Naive B cell (primary cell): Measurements from ENCODE around the gene ESR1. TPM values are rescaled to one million over a fixed set of nuclear protein-coding genes. Genes with fewer than 3 reads are reported as not detected.
"Not testable (repeated sequence)": the region's sequence is repeated elsewhere in the genome, so short reads cannot be mapped to it uniquely, and the experiment has no call there.

Source experiments
- ATAC-seq, 2 donors: fragments of 150-1000 bp; cut with Tn5 transposase; 2 replicates each; pipeline ENCODE4 v1.10.0; 2021; ENCODE audit warnings: low read depth in 2 of 2, mild to moderate bottlenecking in 2 of 2, moderate library complexity in 2 of 2
- DNase-seq: peaks from one replicate; pipeline ENCODE4 v3.0.0; 2022
- H3K27ac Mint-ChIP-seq, 6 donors: one replicate each; pipeline ENCODE4 v1.8.0; 2020 to 2022; ENCODE audit warnings: mild to moderate bottlenecking in 6 of 6, mixed read lengths in 6 of 6, moderate library complexity in 5 of 6, inconsistent platforms in 2 of 6
- H3K27me3 Mint-ChIP-seq, 3 donors: one replicate each; pipeline ENCODE4 v1.8.0; 2021 to 2022; ENCODE audit warnings: mixed read lengths in 3 of 3, mild to moderate bottlenecking in 1 of 3
- H3K36me3 Mint-ChIP-seq, 2 donors: one replicate each; pipeline ENCODE4 v1.8.0; 2020 to 2022; ENCODE audit warnings: mixed read lengths in 2 of 2, inconsistent platforms in 1 of 2, mild to moderate bottlenecking in 1 of 2
- H3K4me1 Mint-ChIP-seq, 3 donors: one replicate each; pipeline ENCODE4 v1.8.0; 2020 to 2022; ENCODE audit warnings: mixed read lengths in 3 of 3, inconsistent platforms in 1 of 3, mild to moderate bottlenecking in 1 of 3, moderate library complexity in 1 of 3
- H3K4me3 Mint-ChIP-seq, 8 donors: one replicate each; pipeline ENCODE4 v1.8.0; 2020 to 2022; ENCODE audit warnings: mild to moderate bottlenecking in 8 of 8, mixed read lengths in 8 of 8, moderate library complexity in 8 of 8, inconsistent platforms in 2 of 8
- H3K9me3 Mint-ChIP-seq, 7 donors: one replicate each; pipeline ENCODE4 v1.8.0; 2020 to 2022; ENCODE audit warnings: mixed read lengths in 7 of 7, mild to moderate bottlenecking in 5 of 7, inconsistent platforms in 2 of 7, moderate library complexity in 1 of 7
- polyA plus RNA-seq, 6 donors: library from polyadenylated mRNA; unstranded; fragments of 300-500 nt; fragmentation: Illumina TruSeq; gene quantifications; one replicate each; pipeline ENCODE4 v1.2.3, GENCODE V29; 2021; ENCODE audit warnings: low read depth in 6 of 6

The ESR1 gene
- polyA plus RNA-seq, 6 donors from 2014 or later: 0.06 to 0.26 (median 0.17) TPM; not detected in 2

- Mint-ChIP-seq H3K9me3 (no peaks in the 10 kb centered on the region), H3K4me3 (no peak overlapping the region), H3K36me3 (peaks cover 15 to 38% of the 10 kb centered on the region in 2 donors), H3K4me1 (no peaks in the 10 kb centered on the region), H3K27ac (peak overlapping the region in 3 of 6 donors; percentile 13 to 87 (median 78)), H3K27me3 (no peaks in the 10 kb centered on the region)
- ATAC-seq (no peak), DNase-seq (no peak)
Observed at GRCh38 chr6:152135755-152136448, 328.4 kb downstream of the ESR1 start.

DNA sequence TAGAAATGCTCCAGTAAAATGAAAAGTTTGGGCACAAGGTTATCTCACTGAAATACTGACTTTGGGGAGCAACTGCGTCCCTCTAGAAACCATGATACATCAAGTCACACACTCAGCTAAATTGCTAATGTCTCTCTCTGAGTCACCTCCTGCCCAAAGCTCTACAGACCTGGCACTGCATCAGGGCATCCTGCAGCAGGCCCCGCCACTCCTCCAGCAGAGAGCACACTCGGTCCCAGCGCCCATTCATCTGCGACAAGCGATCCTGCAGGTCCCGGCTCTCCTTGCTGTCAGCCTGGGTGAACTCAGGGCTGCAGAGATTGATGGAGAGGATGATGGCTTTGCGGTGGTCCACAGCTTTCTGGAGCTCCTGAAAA lies 329.0 kb downstream of the ESR1 start:
- no peaks in the 10 kb centered on the region for H3K4me1 Mint-ChIP-seq
- DNase-seq (no peak), ATAC-seq (no peak)
- no peaks in the 10 kb centered on the region for H3K9me3 Mint-ChIP-seq
- no peak overlapping the region for H3K27ac Mint-ChIP-seq
- H3K36me3 Mint-ChIP-seq: peaks cover 15 to 38% of the 10 kb centered on the region in 2 donors
- H3K4me3 Mint-ChIP-seq: no peak overlapping the region
- no peaks in the 10 kb centered on the region for H3K27me3 Mint-ChIP-seq

- not testable (repeated sequence) for H3K4me1 Mint-ChIP-seq, H3K4me3 Mint-ChIP-seq, H3K27me3 Mint-ChIP-seq, DNase-seq, ATAC-seq, H3K9me3 Mint-ChIP-seq
- Mint-ChIP-seq H3K36me3 (peaks cover 14 to 30% of the 10 kb centered on the region in 2 donors), H3K27ac (peak overlapping the region in 1 of 6 donors; percentile 39)
Observed at GRCh38 chr6:152138344-152138743, 330.9 kb downstream of the ESR1 start.

- no peaks in the 10 kb centered on the region for H3K27me3 Mint-ChIP-seq
- peaks cover 22 to 23% of the 10 kb centered on the region in 2 donors for H3K36me3 Mint-ChIP-seq
- H3K27ac Mint-ChIP-seq: no peak overlapping the region
- no peak for ATAC-seq
- peaks cover 0 to 3% (median 0%) of the 10 kb centered on the region in 3 donors for H3K4me1 Mint-ChIP-seq
- H3K4me3 Mint-ChIP-seq: no peak overlapping the region
- DNase-seq: no peak
- no peaks in the 10 kb centered on the region for H3K9me3 Mint-ChIP-seq
Observed at GRCh38 chr6:152142105-152142504, 334.6 kb downstream of the ESR1 start.

DNA sequence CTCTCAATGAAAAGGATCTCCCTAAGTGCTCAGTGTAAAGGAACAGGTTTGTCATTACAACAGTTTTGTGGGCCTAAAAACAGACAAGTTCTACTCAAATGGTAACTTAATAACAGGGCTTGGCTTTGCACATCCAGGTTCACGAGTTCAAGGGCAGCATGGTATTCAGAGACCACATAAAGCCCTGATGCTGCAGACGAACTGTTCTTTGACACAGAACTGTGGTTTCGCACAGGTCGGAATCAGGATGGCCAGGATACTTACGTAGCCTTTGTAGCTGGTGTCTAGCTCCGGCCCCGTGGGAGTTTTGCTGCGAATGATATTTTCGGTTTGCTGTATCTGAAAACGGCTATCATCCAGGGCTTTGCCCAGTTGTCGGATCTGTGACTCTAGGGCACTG lies 335.9 kb downstream of the ESR1 start:
- H3K27me3 Mint-ChIP-seq: no peaks in the 10 kb centered on the region
- H3K36me3 Mint-ChIP-seq: peaks cover 22 to 27% of the 10 kb centered on the region in 2 donors
- no peaks in the 10 kb centered on the region for H3K9me3 Mint-ChIP-seq
- H3K4me1 Mint-ChIP-seq: peaks cover 0 to 3% (median 0%) of the 10 kb centered on the region in 3 donors
- no peak overlapping the region for H3K4me3 Mint-ChIP-seq
- DNase-seq: no peak
- H3K27ac Mint-ChIP-seq: peak overlapping the region in 2 of 6 donors; percentile 11 to 48
- no peak for ATAC-seq

DNA sequence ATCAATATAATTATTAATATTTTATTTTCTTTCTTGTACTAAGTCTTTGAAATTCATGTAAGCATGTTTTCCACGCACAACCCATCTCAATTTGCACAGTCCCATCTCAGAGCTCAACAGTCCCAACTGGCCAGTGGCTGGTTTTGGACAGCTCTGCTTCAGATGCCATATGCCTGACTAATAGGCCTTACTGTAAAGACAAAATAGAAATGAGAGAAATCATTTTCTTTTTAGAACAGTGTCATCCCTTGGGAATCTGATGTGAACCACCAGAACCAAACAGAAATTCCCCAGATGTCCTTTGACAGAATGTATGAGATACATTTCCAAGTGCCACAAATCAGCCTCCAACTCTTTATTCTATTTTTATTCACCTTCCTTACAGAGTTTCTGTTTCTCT lies 338.9 kb downstream of the ESR1 start:
- no peaks in the 10 kb centered on the region for H3K9me3 Mint-ChIP-seq
- no peak for DNase-seq
- H3K4me1 Mint-ChIP-seq: peaks cover 0 to 3% (median 0%) of the 10 kb centered on the region in 3 donors
- no peak overlapping the region for H3K4me3 Mint-ChIP-seq
- H3K36me3 Mint-ChIP-seq: peaks cover 43 to 44% of the 10 kb centered on the region in 2 donors
- H3K27me3 Mint-ChIP-seq: no peaks in the 10 kb centered on the region
- ATAC-seq: no peak
- peak overlapping the region in 1 of 6 donors; percentile 1 for H3K27ac Mint-ChIP-seq

GRCh38 chr6:152147269-152147668 lies 339.8 kb downstream of the ESR1 start:
- ATAC-seq (no peak), DNase-seq (no peak)
- no peak overlapping the region for H3K4me3 Mint-ChIP-seq
- H3K9me3 Mint-ChIP-seq: no peaks in the 10 kb centered on the region
- H3K27me3 Mint-ChIP-seq: no peaks in the 10 kb centered on the region
- H3K36me3 Mint-ChIP-seq: peaks cover 47 to 49% of the 10 kb centered on the region in 2 donors
- H3K4me1 Mint-ChIP-seq: peaks cover 0 to 3% (median 0%) of the 10 kb centered on the region in 3 donors
- H3K27ac Mint-ChIP-seq: peak overlapping the region in 4 of 6 donors; percentile 21 to 87 (median 34)

DNA sequence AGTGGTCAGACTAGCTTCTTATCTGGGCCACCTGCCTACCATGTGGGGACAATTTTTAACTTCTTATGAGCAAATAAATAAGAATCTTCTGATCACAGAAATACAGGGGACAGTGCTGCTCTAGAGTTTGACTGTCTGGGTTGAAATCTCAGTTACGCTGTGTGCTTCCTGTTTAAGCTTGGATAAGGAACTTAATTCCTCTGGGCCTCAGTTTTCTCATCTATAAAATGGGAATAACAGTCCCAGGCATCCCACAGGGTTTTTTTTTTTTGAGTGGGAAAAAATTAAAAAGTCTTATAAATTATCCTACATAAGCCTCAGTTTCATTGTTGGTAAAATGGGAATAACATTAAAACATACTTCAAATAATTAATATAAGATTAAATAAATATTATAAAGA lies 340.9 kb downstream of the ESR1 start:
- Mint-ChIP-seq H3K36me3 (peaks cover 42 to 49% of the 10 kb centered on the region in 2 donors), H3K4me1 (peaks cover 0 to 3% (median 0%) of the 10 kb centered on the region in 3 donors), H3K27ac (no peak overlapping the region), H3K9me3 (no peaks in the 10 kb centered on the region), H3K27me3 (no peaks in the 10 kb centered on the region), H3K4me3 (no peak overlapping the region)
- DNase-seq (no peak), ATAC-seq (no peak)

GRCh38 chr6:152150196-152150595 lies 342.7 kb downstream of the ESR1 start:
- no peaks in the 10 kb centered on the region for H3K9me3 Mint-ChIP-seq
- no peaks in the 10 kb centered on the region for H3K27me3 Mint-ChIP-seq
- peaks cover 0 to 3% (median 0%) of the 10 kb centered on the region in 3 donors for H3K4me1 Mint-ChIP-seq
- DNase-seq (no peak), ATAC-seq (no peak)
- H3K4me3 Mint-ChIP-seq: no peak overlapping the region
- peak overlapping the region in 2 of 6 donors; percentile 58 to 82 for H3K27ac Mint-ChIP-seq
- H3K36me3 Mint-ChIP-seq: peaks cover 39 to 54% of the 10 kb centered on the region in 2 donors

GRCh38 chr6:152151920-152152319 lies 344.4 kb downstream of the ESR1 start:
- ATAC-seq (no peak), DNase-seq (no peak)
- H3K27ac Mint-ChIP-seq: peak overlapping the region in 5 of 6 donors; percentile 28 to 91 (median 71)
- H3K4me3 Mint-ChIP-seq: peak overlapping the region in 1 of 8 donors; percentile 18
- no peaks in the 10 kb centered on the region for H3K9me3 Mint-ChIP-seq
- H3K4me1 Mint-ChIP-seq: no peaks in the 10 kb centered on the region
- H3K36me3 Mint-ChIP-seq: peaks cover 39 to 47% of the 10 kb centered on the region in 2 donors
- H3K27me3 Mint-ChIP-seq: no peaks in the 10 kb centered on the region

DNA sequence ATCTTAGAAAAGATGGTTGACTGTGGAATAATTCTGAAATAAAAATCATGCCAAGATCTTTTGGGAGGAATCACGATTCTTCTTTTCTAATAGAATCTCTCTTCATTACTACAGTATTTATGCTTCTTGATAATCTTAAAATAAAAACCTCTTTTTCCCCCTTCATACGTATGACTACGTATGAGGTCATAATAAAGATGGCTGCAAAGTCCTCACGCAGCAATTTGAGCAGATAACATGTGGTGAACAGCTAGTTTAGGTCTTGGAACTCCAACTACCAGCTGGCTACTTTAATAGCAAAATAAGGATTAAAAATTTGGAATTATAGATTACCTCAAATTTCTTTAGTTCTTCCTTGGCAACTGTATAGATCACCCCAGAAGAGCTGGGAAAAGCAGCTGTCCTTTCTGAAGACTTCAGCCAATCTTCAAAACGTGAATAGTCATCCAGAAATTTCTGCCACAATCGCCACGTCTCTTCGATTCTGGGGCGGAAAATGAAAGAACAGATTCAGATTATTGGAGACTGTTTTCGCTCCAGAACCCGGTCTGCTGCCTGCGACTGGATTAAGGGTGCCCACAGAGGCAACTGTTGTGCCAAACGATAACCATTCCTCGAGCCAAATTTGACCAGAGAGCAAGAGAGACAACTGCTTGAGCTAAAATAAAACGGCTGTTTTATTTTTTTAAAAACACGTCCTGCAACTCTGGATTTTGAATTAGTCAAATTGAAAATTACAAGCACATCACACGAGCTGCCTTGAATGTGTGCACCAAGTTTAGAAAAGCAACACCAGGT lies 347.3 kb downstream of the ESR1 start:
- Mint-ChIP-seq H3K27me3 (no peaks in the 10 kb centered on the region), H3K9me3 (no peaks in the 10 kb centered on the region), H3K27ac (peak overlapping the region in 2 of 6 donors; percentile 16 to 76), H3K4me1 (peaks cover 0 to 2% (median 0%) of the 10 kb centered on the region in 3 donors), H3K4me3 (no peak overlapping the region), H3K36me3 (peaks cover 20 to 32% of the 10 kb centered on the region in 2 donors)
- ATAC-seq (no peak), DNase-seq (no peak)

- Mint-ChIP-seq H3K27me3 (no peaks in the 10 kb centered on the region), H3K4me3 (no peak overlapping the region), H3K27ac (no peak overlapping the region), H3K9me3 (no peaks in the 10 kb centered on the region), H3K4me1 (peaks cover 8% of the 10 kb centered on the region in 3 donors), H3K36me3 (peaks cover 18 to 22% of the 10 kb centered on the region in 2 donors)
- ATAC-seq (no peak), DNase-seq (no peak)
Observed at GRCh38 chr6:152155792-152156191, 348.3 kb downstream of the ESR1 start.

DNA sequence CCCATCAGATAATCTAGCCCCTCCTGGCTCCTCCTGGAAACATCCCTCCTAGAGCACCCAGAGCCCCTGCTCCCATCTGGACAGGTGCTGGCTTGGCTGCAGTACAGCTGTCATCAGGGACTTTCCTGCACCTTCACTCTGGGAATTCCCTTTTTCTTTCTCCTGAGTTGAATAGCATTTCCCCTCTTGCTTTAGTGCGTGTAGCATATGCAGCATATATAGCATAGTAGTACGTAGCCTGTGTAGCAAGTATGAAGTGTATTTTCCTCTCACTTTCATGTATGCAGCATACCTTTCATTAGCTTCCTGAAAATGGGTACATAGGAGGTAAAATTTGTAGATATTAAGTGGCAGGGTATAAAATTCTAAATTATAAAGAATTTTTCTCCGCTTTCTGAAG lies 352.9 kb downstream of the ESR1 start:
- H3K4me3 Mint-ChIP-seq: peak overlapping the region in 2 of 8 donors; percentile 8 to 46
- peak; percentile 9 for DNase-seq
- peaks cover 11 to 22% (median 21%) of the 10 kb centered on the region in 3 donors for H3K4me1 Mint-ChIP-seq
- no peaks in the 10 kb centered on the region for H3K27me3 Mint-ChIP-seq
- H3K9me3 Mint-ChIP-seq: no peaks in the 10 kb centered on the region
- peak overlapping the region; percentile 93 to 99 (median 97) for H3K27ac Mint-ChIP-seq
- ATAC-seq: peak; percentile 95 to 97
- H3K36me3 Mint-ChIP-seq: peaks cover 19 to 33% of the 10 kb centered on the region in 2 donors
